Measurements from ENCODE around the gene RAE1. TPM values are rescaled to one million over a fixed set of nuclear protein-coding genes. Genes with fewer than 3 reads are reported as not detected.
A peak's percentile ranks its signal among the peaks of the same experiment; 100 is the strongest.

RAE1 gene
- total RNA-seq, 6 experiments from 2014 or later = 8.6 to 22.1 (median 11.1) TPM

DNA sequence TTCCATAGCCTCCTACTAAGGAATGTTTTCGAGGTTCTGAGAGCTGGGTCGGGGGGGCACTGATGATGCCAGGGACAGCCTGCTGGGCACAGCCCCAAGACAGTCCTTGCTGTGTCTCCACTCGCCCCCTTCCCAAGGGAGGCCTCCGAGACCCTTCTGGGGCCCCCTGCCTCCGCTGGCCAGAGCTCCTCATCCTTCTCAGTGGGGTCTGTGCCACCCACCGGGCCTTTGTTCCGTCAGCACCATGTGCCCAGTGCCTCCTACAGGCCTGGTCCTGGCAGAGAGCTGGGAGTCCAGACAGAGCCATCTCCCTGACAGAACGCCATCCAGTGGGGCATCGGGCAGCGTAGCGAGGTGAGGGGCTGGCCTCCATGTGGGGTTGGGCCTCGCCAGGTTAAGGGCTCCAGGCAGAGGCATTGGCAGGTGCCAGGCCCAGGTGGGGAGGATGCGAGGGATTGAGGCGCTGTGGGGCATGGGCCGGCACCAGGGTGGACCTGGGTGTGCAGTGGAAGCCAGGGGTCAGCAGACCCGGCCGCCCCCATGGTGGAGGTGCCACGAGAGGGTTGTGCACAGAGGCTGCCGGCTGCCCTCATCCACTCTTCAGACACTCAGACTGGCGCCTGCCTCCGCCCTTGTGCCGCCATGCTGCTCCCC lies 53.5 kb downstream of the RAE1 start:
- no peaks in the 10 kb centered on the region for H3K9me3 ChIP-seq
- no peak overlapping the region for H3K4me3 ChIP-seq
- no peak overlapping the region for H3K27ac ChIP-seq
- peaks cover 0 to 14% (median 6%) of the 10 kb centered on the region in 4 donors for H3K36me3 ChIP-seq
- H3K27me3 ChIP-seq = no peaks in the 10 kb centered on the region
- ATAC-seq (no peak), DNase-seq (peak in 1 of 3 donors; percentile 57)
- TF ChIP-seq, protein P1, sequence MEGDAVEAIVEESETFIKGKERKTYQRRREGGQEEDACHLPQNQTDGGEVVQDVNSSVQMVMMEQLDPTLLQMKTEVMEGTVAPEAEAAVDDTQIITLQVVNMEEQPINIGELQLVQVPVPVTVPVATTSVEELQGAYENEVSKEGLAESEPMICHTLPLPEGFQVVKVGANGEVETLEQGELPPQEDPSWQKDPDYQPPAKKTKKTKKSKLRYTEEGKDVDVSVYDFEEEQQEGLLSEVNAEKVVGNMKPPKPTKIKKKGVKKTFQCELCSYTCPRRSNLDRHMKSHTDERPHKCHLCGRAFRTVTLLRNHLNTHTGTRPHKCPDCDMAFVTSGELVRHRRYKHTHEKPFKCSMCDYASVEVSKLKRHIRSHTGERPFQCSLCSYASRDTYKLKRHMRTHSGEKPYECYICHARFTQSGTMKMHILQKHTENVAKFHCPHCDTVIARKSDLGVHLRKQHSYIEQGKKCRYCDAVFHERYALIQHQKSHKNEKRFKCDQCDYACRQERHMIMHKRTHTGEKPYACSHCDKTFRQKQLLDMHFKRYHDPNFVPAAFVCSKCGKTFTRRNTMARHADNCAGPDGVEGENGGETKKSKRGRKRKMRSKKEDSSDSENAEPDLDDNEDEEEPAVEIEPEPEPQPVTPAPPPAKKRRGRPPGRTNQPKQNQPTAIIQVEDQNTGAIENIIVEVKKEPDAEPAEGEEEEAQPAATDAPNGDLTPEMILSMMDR (IDR thresholded peaks at IDR 0.05) = no peak
- TF ChIP-seq POLR2A (IDR thresholded peaks at IDR 0.05) = no peak
- intact Hi-C loops (cut with DNase I) = loop anchor here in 1 of 2 donors (10.0 kb wide), 1 partner anchor 190 kb away; no protein-coding TSS in a partner anchor
- no CpG with 5 or more reads among the region's 22 CpGs for WGBS (ENCODE audit: insufficient coverage, low coverage, low lambda C conversion rate, missing lambda C conversion rate)
- no peaks in the 10 kb centered on the region for H3K4me1 ChIP-seq

DNA sequence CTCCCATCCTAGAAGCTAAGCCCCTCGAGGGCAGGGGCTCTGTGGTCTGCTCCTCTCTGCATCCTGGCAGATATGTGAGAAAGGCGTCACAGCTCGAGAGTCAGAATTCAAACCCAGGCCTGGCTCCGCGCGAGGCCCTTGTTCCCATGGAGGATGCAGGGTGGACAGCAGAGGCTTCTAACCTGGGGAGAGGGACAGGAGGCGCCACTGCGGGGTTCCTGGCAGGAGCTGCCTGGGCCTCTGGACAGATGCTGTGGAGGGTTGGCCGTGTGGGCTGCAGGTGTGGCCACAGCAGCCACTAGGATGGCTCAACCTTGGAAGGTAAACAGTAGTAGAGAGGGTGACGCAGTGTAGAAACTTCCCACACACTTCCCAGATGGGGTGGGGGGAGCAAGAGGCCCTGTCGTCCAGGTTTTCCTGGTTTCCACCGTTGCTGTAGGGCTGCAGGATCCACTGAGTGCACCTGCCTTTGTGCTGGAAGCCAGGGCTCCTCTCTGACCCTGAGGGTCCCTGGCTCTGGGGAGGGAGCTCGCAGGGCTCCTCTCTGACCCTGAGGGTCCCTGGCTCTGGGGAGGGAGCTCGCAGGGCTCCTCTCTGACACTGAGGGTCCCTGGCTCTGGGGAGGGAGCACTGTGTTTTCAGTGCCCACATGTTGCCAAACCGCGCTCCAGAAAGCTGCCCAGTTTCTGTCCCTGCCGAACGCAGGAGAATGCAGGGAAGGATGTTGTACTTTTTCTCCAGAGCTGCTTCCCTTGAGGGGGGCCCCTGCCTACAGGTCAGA lies 54.4 kb downstream of the RAE1 start:
- ATAC-seq (no peak), DNase-seq (peak in 1 of 3 donors; percentile 51)
- H3K36me3 ChIP-seq = peaks cover 0 to 14% (median 6%) of the 10 kb centered on the region in 4 donors
- WGBS (ENCODE audit: insufficient coverage, low coverage, low lambda C conversion rate, missing lambda C conversion rate) = 84% methylated on average over 7 of the region's 18 CpGs
- H3K9me3 ChIP-seq = no peaks in the 10 kb centered on the region
- H3K27ac ChIP-seq = no peak overlapping the region
- no peak for TF ChIP-seq POLR2A (IDR thresholded peaks at IDR 0.05)
- TF ChIP-seq, protein P1 (IDR thresholded peaks at IDR 0.05) = no peak
- no peak overlapping the region for H3K4me3 ChIP-seq
- H3K27me3 ChIP-seq = no peaks in the 10 kb centered on the region
- intact Hi-C loops (cut with DNase I) = loop anchor here in 1 of 2 donors (10.0 kb wide), 1 partner anchor 189 kb away; no protein-coding TSS in a partner anchor
- H3K4me1 ChIP-seq = no peaks in the 10 kb centered on the region

DNA sequence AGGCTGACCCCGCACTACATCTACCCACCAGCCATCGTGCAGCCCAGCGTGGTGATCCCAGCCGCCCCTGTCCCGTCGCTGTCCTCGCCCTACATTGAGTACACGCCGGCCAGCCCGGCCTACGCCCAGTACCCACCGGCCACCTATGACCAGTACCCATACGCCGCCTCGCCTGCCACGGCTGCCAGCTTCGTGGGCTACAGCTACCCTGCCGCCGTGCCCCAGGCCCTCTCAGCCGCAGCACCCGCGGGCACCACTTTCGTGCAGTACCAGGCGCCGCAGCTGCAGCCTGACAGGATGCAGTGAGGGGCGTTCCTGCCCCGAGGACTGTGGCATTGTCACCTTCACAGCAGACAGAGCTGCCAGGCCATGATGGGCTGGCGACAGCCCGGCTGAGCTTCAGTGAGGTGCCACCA lies 56.5 kb downstream of the RAE1 start:
- intact Hi-C loops (cut with DNase I) = loop anchor here in 1 of 2 donors (10.0 kb wide), 1 partner anchor 187 kb away; no protein-coding TSS in a partner anchor
- H3K9me3 ChIP-seq = no peaks in the 10 kb centered on the region
- no peak overlapping the region for H3K4me3 ChIP-seq
- H3K27ac ChIP-seq = no peak overlapping the region
- WGBS (ENCODE audit: insufficient coverage, low coverage, low lambda C conversion rate, missing lambda C conversion rate) = 98% methylated on average over 17 of the region's 29 CpGs
- peaks cover 0 to 14% (median 6%) of the 10 kb centered on the region in 4 donors for H3K36me3 ChIP-seq
- no peaks in the 10 kb centered on the region for H3K27me3 ChIP-seq
- no peak for DNase-seq
- no peak for ATAC-seq
- TF ChIP-seq, protein P1 (IDR thresholded peaks at IDR 0.05) = no peak
- TF ChIP-seq POLR2A (IDR thresholded peaks at IDR 0.05) = no peak
- H3K4me1 ChIP-seq = no peaks in the 10 kb centered on the region

DNA sequence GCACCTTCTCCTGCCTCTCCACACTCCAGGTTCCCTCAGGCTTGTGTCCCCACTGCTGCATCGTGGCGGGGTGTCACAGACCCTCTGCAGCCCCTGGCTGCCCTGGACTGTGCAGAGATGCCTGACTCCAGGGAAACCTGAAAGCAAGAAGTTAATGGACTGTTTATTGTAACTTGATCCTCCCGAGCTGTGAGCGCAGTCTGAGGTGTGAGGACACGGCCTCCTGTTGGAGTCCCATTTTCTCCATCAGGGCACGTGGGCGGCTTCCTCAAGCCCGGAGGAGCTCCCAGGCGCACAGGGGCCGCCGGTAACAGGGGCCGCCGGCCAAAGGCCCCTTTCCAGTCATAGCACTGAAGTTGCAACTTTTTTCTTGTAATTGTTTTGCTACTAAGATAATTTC lies 57.1 kb downstream of the RAE1 start:
- ATAC-seq (no peak), DNase-seq (no peak)
- WGBS (ENCODE audit: insufficient coverage, low coverage, low lambda C conversion rate, missing lambda C conversion rate) = 84% methylated on average over 10 of the region's 13 CpGs

More for the DNA sequence above, 57.1 kb downstream of the RAE1 start:
- peaks cover 0 to 14% (median 6%) of the 10 kb centered on the region in 4 donors for H3K36me3 ChIP-seq
- H3K4me1 ChIP-seq = no peaks in the 10 kb centered on the region
- no peak overlapping the region for H3K4me3 ChIP-seq
- H3K9me3 ChIP-seq = no peaks in the 10 kb centered on the region
- no peak for TF ChIP-seq POLR2A (IDR thresholded peaks at IDR 0.05)
- TF ChIP-seq, protein P1 (IDR thresholded peaks at IDR 0.05) = no peak
- H3K27me3 ChIP-seq = no peaks in the 10 kb centered on the region
- intact Hi-C loops (cut with DNase I) = loop anchor here in 1 of 2 donors (10.0 kb wide), 1 partner anchor 187 kb away; no protein-coding TSS in a partner anchor
- no peak overlapping the region for H3K27ac ChIP-seq

Measured in right lobe of liver (tissue), 6 donors.